ENCODE measurements around the gene RGPD3. TPM values are rescaled to one million over a fixed set of nuclear protein-coding genes. Genes with fewer than 3 reads are reported as not detected.
A peak's percentile ranks its signal among the peaks of the same experiment; 100 is the strongest.
"Not testable (repeated sequence)": the region's sequence is repeated elsewhere in the genome, so short reads cannot be mapped to it uniquely, and the experiment has no call there.

Gene RGPD3
- total and polyA plus RNA-seq, 3 donors from 2014 or later = 5.3 to 13.9 (median 5.7) TPM

GRCh38 chr2:106509374-106509770 is 41.2 kb upstream of the RGPD3 start:
- intact Hi-C loops (cut with DNase I; ENCODE audit: low total_unique reads); H3K27ac ChIP-seq; H3K4me1 ChIP-seq; DNase-seq; H3K36me3 ChIP-seq (ENCODE audit: low read depth, missing control alignments); H3K4me3 ChIP-seq; H3K9me3 ChIP-seq; H3K27me3 ChIP-seq: not testable (repeated sequence)
- 94% methylated on average over 6 of the region's 6 CpGs; no CpG with 5 or more reads in 1 of the 2 donors for WGBS, 2 donors

- DNase-seq; intact Hi-C loops (cut with DNase I; ENCODE audit: low total_unique reads): not testable (repeated sequence)
Measured at GRCh38 chr2:106508660-106509373, 40.6 kb upstream of the RGPD3 start.

GRCh38 chr2:106506002-106506687 is 37.9 kb upstream of the RGPD3 start:
- H3K9me3 ChIP-seq; H3K27me3 ChIP-seq; H3K4me1 ChIP-seq; H3K27ac ChIP-seq; H3K36me3 ChIP-seq (ENCODE audit: low read depth, missing control alignments); DNase-seq; intact Hi-C loops (cut with DNase I; ENCODE audit: low total_unique reads); H3K4me3 ChIP-seq: not testable (repeated sequence)
- WGBS, 2 donors = 82 to 84% methylated on average over 8 to 9 of the region's 9 CpGs

More at GRCh38 chr2:106508660-106509373, 40.6 kb upstream of the RGPD3 start:
- H3K27me3 ChIP-seq; H3K36me3 ChIP-seq (ENCODE audit: low read depth, missing control alignments); H3K4me1 ChIP-seq; H3K4me3 ChIP-seq; H3K9me3 ChIP-seq; H3K27ac ChIP-seq: not testable (repeated sequence)
- 73 to 76% methylated on average over 7 to 8 of the region's 11 CpGs for WGBS, 2 donors

GRCh38 chr2:106504787-106505186 is 36.6 kb upstream of the RGPD3 start:
- H3K4me3 ChIP-seq; DNase-seq; H3K27ac ChIP-seq; H3K36me3 ChIP-seq (ENCODE audit: low read depth, missing control alignments); H3K27me3 ChIP-seq; H3K9me3 ChIP-seq; H3K4me1 ChIP-seq; intact Hi-C loops (cut with DNase I; ENCODE audit: low total_unique reads): not testable (repeated sequence)
- 84 to 95% methylated on average over 4 of the region's 4 CpGs for WGBS, 2 donors

GRCh38 chr2:106504192-106504591 is 36.0 kb upstream of the RGPD3 start:
- H3K4me1 ChIP-seq; intact Hi-C loops (cut with DNase I; ENCODE audit: low total_unique reads); H3K9me3 ChIP-seq; H3K27ac ChIP-seq; DNase-seq; H3K36me3 ChIP-seq (ENCODE audit: low read depth, missing control alignments); H3K4me3 ChIP-seq; H3K27me3 ChIP-seq: not testable (repeated sequence)
- WGBS, 2 donors = 92 to 94% methylated on average over 4 to 8 of the region's 11 CpGs

- H3K4me1 ChIP-seq; H3K36me3 ChIP-seq (ENCODE audit: low read depth, missing control alignments); H3K27ac ChIP-seq; H3K9me3 ChIP-seq; H3K27me3 ChIP-seq; intact Hi-C loops (cut with DNase I; ENCODE audit: low total_unique reads); DNase-seq; H3K4me3 ChIP-seq: not testable (repeated sequence)
- WGBS, 2 donors = 81 to 97% methylated on average over 3 to 8 of the region's 8 CpGs
Measured at GRCh38 chr2:106502351-106502750, 34.1 kb upstream of the RGPD3 start.

GRCh38 chr2:106500350-106500749 is 32.1 kb upstream of the RGPD3 start:
- 79 to 97% methylated on average over 6 to 7 of the region's 7 CpGs for WGBS, 2 donors
- intact Hi-C loops (cut with DNase I; ENCODE audit: low total_unique reads); DNase-seq; H3K27ac ChIP-seq; H3K36me3 ChIP-seq (ENCODE audit: low read depth, missing control alignments); H3K9me3 ChIP-seq; H3K27me3 ChIP-seq; H3K4me3 ChIP-seq; H3K4me1 ChIP-seq: not testable (repeated sequence)

GRCh38 chr2:106498549-106498948 is 30.3 kb upstream of the RGPD3 start:
- intact Hi-C loops (cut with DNase I; ENCODE audit: low total_unique reads); H3K36me3 ChIP-seq (ENCODE audit: low read depth, missing control alignments); H3K27me3 ChIP-seq; H3K4me1 ChIP-seq; H3K9me3 ChIP-seq; H3K4me3 ChIP-seq; H3K27ac ChIP-seq; DNase-seq: not testable (repeated sequence)
- WGBS, 2 donors = 100% methylated on average over 1 of the region's 1 CpG; no CpG with 5 or more reads in 1 of the 2 donors

GRCh38 chr2:106492913-106493312 is 24.7 kb upstream of the RGPD3 start:
- H3K27me3 ChIP-seq; H3K4me1 ChIP-seq; H3K9me3 ChIP-seq; H3K4me3 ChIP-seq; H3K36me3 ChIP-seq (ENCODE audit: low read depth, missing control alignments); H3K27ac ChIP-seq; intact Hi-C loops (cut with DNase I; ENCODE audit: low total_unique reads): not testable (repeated sequence)
- peak; percentile 20 for DNase-seq
- WGBS, 2 donors = 52 to 60% methylated on average over 6 of the region's 6 CpGs

GRCh38 chr2:106492399-106492798 is 24.2 kb upstream of the RGPD3 start:
- H3K27ac ChIP-seq; H3K4me1 ChIP-seq; H3K27me3 ChIP-seq; H3K36me3 ChIP-seq (ENCODE audit: low read depth, missing control alignments); H3K9me3 ChIP-seq; DNase-seq; H3K4me3 ChIP-seq; intact Hi-C loops (cut with DNase I; ENCODE audit: low total_unique reads): not testable (repeated sequence)
- WGBS, 2 donors = 88 to 93% methylated on average over 3 to 5 of the region's 6 CpGs

GRCh38 chr2:106489701-106490100 is 21.5 kb upstream of the RGPD3 start:
- 65 to 76% methylated on average over 4 to 6 of the region's 6 CpGs for WGBS, 2 donors
- H3K9me3 ChIP-seq; intact Hi-C loops (cut with DNase I; ENCODE audit: low total_unique reads); DNase-seq; H3K27me3 ChIP-seq; H3K4me3 ChIP-seq; H3K4me1 ChIP-seq; H3K36me3 ChIP-seq (ENCODE audit: low read depth, missing control alignments); H3K27ac ChIP-seq: not testable (repeated sequence)
